NCI-H1436 treated with DMSO at 0.1 percent for 48 hours (cell line): ENCODE data around the gene PNLIPRP2.

Experiments used
- DNase-seq: peaks from one replicate; lab custom pipeline; 2025; lab: John Stamatoyannopoulos, UW

PNLIPRP2 gene

GRCh38 chr10:116612107-116612769 lies 8.5 kb upstream of the PNLIPRP2 start:
- DNase-seq: no peak

- no peak for DNase-seq
Measured at GRCh38 chr10:116613471-116613870, 7.3 kb upstream of the PNLIPRP2 start.

GRCh38 chr10:116614796-116615195 lies 6.0 kb upstream of the PNLIPRP2 start:
- no peak for DNase-seq

- no peak for DNase-seq
Measured at GRCh38 chr10:116615199-116615776, 5.5 kb upstream of the PNLIPRP2 start.

- no peak for DNase-seq
Measured at GRCh38 chr10:116621476-116621875, 723 bp downstream of the PNLIPRP2 start.

- DNase-seq: no peak
Measured at GRCh38 chr10:116621934-116622655, 1.3 kb downstream of the PNLIPRP2 start.

GRCh38 chr10:116625845-116626244 lies 5.1 kb downstream of the PNLIPRP2 start:
- no peak for DNase-seq

GRCh38 chr10:116626815-116627214 lies 6.1 kb downstream of the PNLIPRP2 start:
- no peak for DNase-seq

GRCh38 chr10:116627386-116627933 lies 6.7 kb downstream of the PNLIPRP2 start:
- no peak for DNase-seq

- DNase-seq: no peak
Measured at GRCh38 chr10:116629340-116629739, 8.6 kb downstream of the PNLIPRP2 start.

GRCh38 chr10:116630020-116630419 lies 9.3 kb downstream of the PNLIPRP2 start:
- no peak for DNase-seq

- DNase-seq: no peak
Measured at GRCh38 chr10:116631871-116632295, 11.1 kb downstream of the PNLIPRP2 start.

GRCh38 chr10:116632596-116633215 lies 12.0 kb downstream of the PNLIPRP2 start:
- no peak for DNase-seq

- DNase-seq: no peak
Measured at GRCh38 chr10:116633216-116633600, 12.5 kb downstream of the PNLIPRP2 start.

- DNase-seq: no peak
Measured at GRCh38 chr10:116634126-116634975, 13.6 kb downstream of the PNLIPRP2 start.

- no peak for DNase-seq
Measured at GRCh38 chr10:116636385-116636784, 15.6 kb downstream of the PNLIPRP2 start.

GRCh38 chr10:116636976-116637375 lies 16.2 kb downstream of the PNLIPRP2 start:
- DNase-seq: no peak

- no peak for DNase-seq
Measured at GRCh38 chr10:116637830-116638229, 17.1 kb downstream of the PNLIPRP2 start.

GRCh38 chr10:116646502-116646901 lies 25.7 kb downstream of the PNLIPRP2 start:
- no peak for DNase-seq

GRCh38 chr10:116648903-116649302 lies 28.1 kb downstream of the PNLIPRP2 start:
- DNase-seq: no peak

- no peak for DNase-seq
Measured at GRCh38 chr10:116653885-116654284, 33.1 kb downstream of the PNLIPRP2 start.

- no peak for DNase-seq
Measured at GRCh38 chr10:116654816-116655215, 34.1 kb downstream of the PNLIPRP2 start.
